Thyroid gland (tissue), 4 donors: ENCODE results near the gene WFIKKN1. TPM values are rescaled to one million over a fixed set of nuclear protein-coding genes. Genes with fewer than 3 reads are reported as not detected.

ENCODE experiments used
- DNase-seq, 2 donors: peaks; one replicate each; pipeline ENCODE4 v3.0.0-alpha.2; 2019
- H3K27ac ChIP-seq, 3 donors: fragments of 200-600 bp; sonication (generic); 1 replicate in 2 of 3; 2 replicates in 1 of 3; pipeline ENCODE4 v1.5.1; 2016 to 2019; ENCODE audit warnings: mild to moderate bottlenecking in 1 of 3, moderate library complexity in 1 of 3
- H3K27me3 ChIP-seq: fragments of 200-600 bp; sonication (generic); one replicate; pipeline ENCODE4 v1.5.1; 2019
- H3K36me3 ChIP-seq, 2 donors: fragments of 200-600 bp; sonication (generic); one replicate each; pipeline ENCODE4 v1.5.1; 2016 to 2019
- H3K4me1 ChIP-seq, 2 donors: fragments of 200-600 bp; sonication (generic); one replicate each; pipeline ENCODE4 v1.5.1; 2017 to 2019
- H3K4me3 ChIP-seq, 3 donors: fragments of 200-600 bp; sonication (generic); replicated peaks in 1 of 3; 1 replicate in 2 of 3; 2 replicates in 1 of 3; pipeline ENCODE4 v1.5.1; 2016; ENCODE audit warnings: mild to moderate bottlenecking in 1 of 3
- H3K9me3 ChIP-seq: fragments of 200-600 bp; sonication (generic); one replicate; pipeline ENCODE4 v1.5.1; 2017
- POLR2A ChIP-seq, 2 donors: fragments of 450-650 bp; IDR thresholded peaks; one replicate each; pipeline ENCODE4 v1.6.1; 2017; ENCODE audit warnings: antibody characterized with exemption in 2 of 2, mild to moderate bottlenecking in 2 of 2, moderate library complexity in 1 of 2
- WGBS, 2 donors: methylation state at CpG; one replicate each; pipeline ENCODE4 v1.1.5; 2017; 5-methylcytosine and 5-hydroxymethylcytosine counted together
- intact Hi-C: fragments of 100-400 bp; cut with DNase I; formaldehyde crosslinking; loops from one replicate; pipeline ENCODE4 v1.15.1; 2023
- total RNA-seq, 4 donors: library from RNA; depleted of rRNA; stranded (reverse); fragments of >200 nt; gene quantifications; one replicate each; pipeline ENCODE4 v1.2.3, GENCODE V29; 2016
- TF ChIP-seq, protein P1 (sequence below), 6 experiments: fragments of 200-600 bp in 3 of 6; fragments of 450-650 bp in 3 of 6; sonication (generic) in 3 of 6; IDR thresholded peaks; one replicate each; pipeline ENCODE4 v1.5.1; 2016 to 2019; ENCODE audit warnings: antibody characterized with exemption in 6 of 6, mild to moderate bottlenecking in 2 of 6, inconsistent platforms in 1 of 6, moderate library complexity in 1 of 6

The WFIKKN1 gene
- total RNA-seq, 4 donors from 2014 or later = 0.13 to 1.8 (median 0.77) TPM

GRCh38 chr16:638836-639235, 8.1 kb downstream of the WFIKKN1 start:
- Histone ChIP-seq H3K27me3 (no peaks in the 10 kb centered on the region), H3K4me3 (no peak overlapping the region), H3K9me3 (no peaks in the 10 kb centered on the region), H3K36me3 (no peaks in the 10 kb centered on the region), H3K4me1 (peaks cover 28 to 42% of the 10 kb centered on the region in 2 donors), H3K27ac (no peak overlapping the region)
- DNase-seq = no peak
- intact Hi-C loops = no loop called here
- TF ChIP-seq, protein P1, sequence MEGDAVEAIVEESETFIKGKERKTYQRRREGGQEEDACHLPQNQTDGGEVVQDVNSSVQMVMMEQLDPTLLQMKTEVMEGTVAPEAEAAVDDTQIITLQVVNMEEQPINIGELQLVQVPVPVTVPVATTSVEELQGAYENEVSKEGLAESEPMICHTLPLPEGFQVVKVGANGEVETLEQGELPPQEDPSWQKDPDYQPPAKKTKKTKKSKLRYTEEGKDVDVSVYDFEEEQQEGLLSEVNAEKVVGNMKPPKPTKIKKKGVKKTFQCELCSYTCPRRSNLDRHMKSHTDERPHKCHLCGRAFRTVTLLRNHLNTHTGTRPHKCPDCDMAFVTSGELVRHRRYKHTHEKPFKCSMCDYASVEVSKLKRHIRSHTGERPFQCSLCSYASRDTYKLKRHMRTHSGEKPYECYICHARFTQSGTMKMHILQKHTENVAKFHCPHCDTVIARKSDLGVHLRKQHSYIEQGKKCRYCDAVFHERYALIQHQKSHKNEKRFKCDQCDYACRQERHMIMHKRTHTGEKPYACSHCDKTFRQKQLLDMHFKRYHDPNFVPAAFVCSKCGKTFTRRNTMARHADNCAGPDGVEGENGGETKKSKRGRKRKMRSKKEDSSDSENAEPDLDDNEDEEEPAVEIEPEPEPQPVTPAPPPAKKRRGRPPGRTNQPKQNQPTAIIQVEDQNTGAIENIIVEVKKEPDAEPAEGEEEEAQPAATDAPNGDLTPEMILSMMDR (IDR thresholded peaks at IDR 0.05) = no peak
- TF ChIP-seq POLR2A (IDR thresholded peaks at IDR 0.05) = no peak
- 77 to 79% methylated on average over 7 to 8 of the region's 9 CpGs for WGBS, 2 donors

GRCh38 chr16:640614-641013, 9.8 kb downstream of the WFIKKN1 start:
- DNase-seq = no peak
- Histone ChIP-seq H3K9me3 (no peaks in the 10 kb centered on the region), H3K4me1 (peaks cover 30 to 49% of the 10 kb centered on the region in 2 donors), H3K27me3 (no peaks in the 10 kb centered on the region), H3K36me3 (no peaks in the 10 kb centered on the region), H3K27ac (no peak overlapping the region), H3K4me3 (no peak overlapping the region)
- TF ChIP-seq, protein P1 (IDR thresholded peaks at IDR 0.05) = no peak
- TF ChIP-seq POLR2A (IDR thresholded peaks at IDR 0.05) = no peak
- intact Hi-C loops = no loop called here
- 95% methylated on average over 4 of the region's 5 CpGs; no CpG with 5 or more reads in 1 of the 2 donors for WGBS, 2 donors

GRCh38 chr16:641326-642188, 10.8 kb downstream of the WFIKKN1 start, which contains the start of gene MCRIP2:
MCRIP2 (plus strand) TSS chr16:641828; CDS start chr16:641992, 164 bp downstream.
- Histone ChIP-seq H3K27ac (peak within 1 kb of the TSS; percentile 71 to 86 (median 83)), H3K4me3 (peak within 1 kb of the TSS; percentile 31 to 93 (median 64)), H3K36me3 (no peaks in the 10 kb centered on the region), H3K27me3 (no peaks in the 10 kb centered on the region), H3K9me3 (no peaks in the 10 kb centered on the region), H3K4me1 (peaks cover 36 to 57% of the 10 kb centered on the region in 2 donors)
- intact Hi-C loops = no loop called here
- WGBS, 2 donors = no CpG with 5 or more reads among the region's 81 CpGs
- peak; percentile 91 for DNase-seq
- TF ChIP-seq, protein P1 (IDR thresholded peaks at IDR 0.05) = no peak
- TF ChIP-seq POLR2A (IDR thresholded peaks at IDR 0.05) = peak; percentile 2 to 73

DNA sequence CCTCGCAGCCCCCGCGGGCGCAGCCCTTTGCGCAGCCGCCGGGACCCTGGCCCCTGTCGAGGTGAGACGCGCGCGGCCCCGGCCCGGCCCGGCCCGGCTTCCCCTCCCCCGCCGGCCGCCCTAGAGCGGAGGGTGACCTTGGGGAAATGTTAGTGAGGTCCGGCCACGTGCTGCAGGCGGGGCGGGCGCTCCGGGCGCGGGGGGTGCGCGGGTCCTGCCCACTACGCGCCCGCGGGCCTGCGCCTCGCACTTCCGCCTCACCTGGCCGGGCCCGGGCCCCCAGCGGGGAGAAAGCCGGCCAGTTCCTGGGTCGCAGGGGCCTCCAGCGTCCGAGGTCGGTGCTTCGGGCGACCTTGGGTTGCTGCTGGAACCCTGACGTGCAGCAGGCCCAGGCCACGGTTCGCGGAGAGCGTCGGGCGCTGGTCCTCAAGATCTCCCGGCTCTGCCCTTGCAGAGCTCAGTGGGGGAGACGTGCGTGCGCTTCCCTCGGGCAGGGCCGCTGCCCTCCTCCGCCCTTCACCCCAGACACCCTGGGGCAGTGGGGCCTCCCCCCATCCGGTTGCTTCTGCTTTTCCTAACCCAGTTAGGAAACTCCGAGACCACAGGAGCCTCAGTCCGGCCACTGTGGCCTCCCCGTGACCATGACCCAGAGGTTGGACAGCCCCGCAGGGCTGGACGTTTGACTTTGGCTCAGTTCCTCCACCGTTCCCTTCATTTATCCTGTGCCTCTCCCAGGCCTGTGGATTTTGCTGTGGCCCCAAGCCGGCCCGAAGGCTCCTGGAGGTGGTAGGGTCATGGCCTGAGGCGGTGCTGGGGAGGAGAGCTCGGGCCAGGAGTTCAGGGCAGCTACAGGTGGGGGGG, 11.6 kb downstream of the WFIKKN1 start:
- intact Hi-C loops = no loop called here
- DNase-seq = peak; percentile 79 to 82
- no peaks in the 10 kb centered on the region for H3K27me3 ChIP-seq
- WGBS, 2 donors = 15 to 59% methylated on average over 11 to 18 of the region's 72 CpGs
- H3K4me3 ChIP-seq = peak overlapping the region; percentile 31 to 93 (median 64)
- TF ChIP-seq POLR2A (IDR thresholded peaks at IDR 0.05) = no peak
- TF ChIP-seq, protein P1 (IDR thresholded peaks at IDR 0.05) = no peak
- peaks cover 43 to 63% of the 10 kb centered on the region in 2 donors for H3K4me1 ChIP-seq
- no peaks in the 10 kb centered on the region for H3K36me3 ChIP-seq
- peak overlapping the region; percentile 71 to 86 (median 83) for H3K27ac ChIP-seq
- H3K9me3 ChIP-seq = no peaks in the 10 kb centered on the region
